SKM-1 (cell line): ENCODE results near the gene ZNF580.

Experiments
- DNase-seq: peaks from one replicate; lab custom pipeline; 2025; ENCODE audit not compliant: unreplicated experiment; lab: John Stamatoyannopoulos, UW

The ZNF580 gene

DNA sequence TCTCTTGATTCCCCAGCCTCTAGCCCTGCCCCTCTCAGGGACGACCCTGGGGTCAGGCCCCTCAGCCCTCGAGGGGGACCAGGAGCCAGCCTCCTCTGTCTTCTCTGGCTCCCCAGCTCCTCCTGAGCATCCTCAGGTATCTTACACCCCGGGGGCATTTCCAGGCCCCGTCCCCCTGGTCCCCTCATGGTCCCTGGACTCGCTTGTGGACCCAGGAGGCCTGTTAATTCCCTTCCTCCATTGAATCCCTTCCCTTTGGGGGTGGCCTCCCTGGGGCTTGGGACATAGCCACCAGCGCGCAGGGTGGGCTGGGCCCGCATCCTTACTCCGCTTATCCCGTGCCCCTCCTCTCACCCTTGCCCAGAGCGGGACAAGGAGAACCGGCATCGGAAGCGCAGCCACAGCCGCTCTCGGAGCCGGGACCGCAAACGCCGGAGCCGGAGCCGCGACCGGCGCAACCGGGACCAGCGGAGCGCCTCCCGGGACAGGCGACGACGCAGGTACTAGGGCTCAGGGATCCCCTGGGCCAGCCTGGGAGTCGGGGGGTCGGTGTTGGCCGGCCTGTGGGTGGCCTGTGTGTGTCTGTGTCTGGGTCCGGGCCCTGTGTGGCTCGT lies 18.2 kb downstream of the ZNF580 start:
- no peak for DNase-seq

- no peak for DNase-seq
Observed at GRCh38 chr19:55659822-55660221, 19.0 kb downstream of the ZNF580 start.

DNA sequence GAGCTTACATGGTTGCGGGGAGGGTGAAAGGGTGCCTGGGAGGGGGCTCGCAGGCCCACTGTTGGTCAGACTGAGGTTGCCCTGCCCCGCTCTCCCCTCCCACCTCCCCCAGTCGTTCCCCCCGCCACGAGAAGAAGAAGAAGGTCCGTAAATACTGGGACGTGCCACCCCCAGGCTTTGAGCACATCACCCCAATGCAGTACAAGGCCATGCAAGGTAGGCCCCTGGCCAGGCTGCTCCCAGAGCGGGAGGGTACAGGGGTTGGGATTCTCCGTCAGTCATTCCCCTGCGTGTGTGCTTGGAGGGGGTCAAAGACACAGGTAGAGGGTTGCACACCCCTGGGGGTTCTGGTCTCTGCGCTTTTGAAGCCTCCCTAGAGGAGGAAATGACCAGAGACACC lies 19.6 kb downstream of the ZNF580 start:
- no peak for DNase-seq

DNA sequence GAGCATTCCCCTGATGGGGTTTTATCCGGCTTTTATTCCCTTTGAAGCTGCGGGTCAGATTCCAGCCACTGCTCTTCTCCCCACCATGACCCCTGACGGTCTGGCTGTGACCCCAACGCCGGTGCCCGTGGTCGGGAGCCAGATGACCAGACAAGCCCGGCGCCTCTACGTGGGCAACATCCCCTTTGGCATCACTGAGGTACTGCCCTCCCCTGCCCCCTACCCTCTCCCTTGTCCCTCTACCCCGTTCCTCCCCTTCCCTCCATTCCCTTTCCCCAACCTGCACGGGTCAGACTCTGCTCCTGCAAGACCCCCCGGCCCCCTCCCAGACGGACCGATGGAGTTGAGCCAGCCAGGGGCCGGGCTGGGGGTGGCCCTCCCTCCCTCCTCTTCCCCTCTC lies 20.2 kb downstream of the ZNF580 start:
- no peak for DNase-seq

- no peak for DNase-seq
Observed at GRCh38 chr19:55661826-55662225, 21.0 kb downstream of the ZNF580 start.

DNA sequence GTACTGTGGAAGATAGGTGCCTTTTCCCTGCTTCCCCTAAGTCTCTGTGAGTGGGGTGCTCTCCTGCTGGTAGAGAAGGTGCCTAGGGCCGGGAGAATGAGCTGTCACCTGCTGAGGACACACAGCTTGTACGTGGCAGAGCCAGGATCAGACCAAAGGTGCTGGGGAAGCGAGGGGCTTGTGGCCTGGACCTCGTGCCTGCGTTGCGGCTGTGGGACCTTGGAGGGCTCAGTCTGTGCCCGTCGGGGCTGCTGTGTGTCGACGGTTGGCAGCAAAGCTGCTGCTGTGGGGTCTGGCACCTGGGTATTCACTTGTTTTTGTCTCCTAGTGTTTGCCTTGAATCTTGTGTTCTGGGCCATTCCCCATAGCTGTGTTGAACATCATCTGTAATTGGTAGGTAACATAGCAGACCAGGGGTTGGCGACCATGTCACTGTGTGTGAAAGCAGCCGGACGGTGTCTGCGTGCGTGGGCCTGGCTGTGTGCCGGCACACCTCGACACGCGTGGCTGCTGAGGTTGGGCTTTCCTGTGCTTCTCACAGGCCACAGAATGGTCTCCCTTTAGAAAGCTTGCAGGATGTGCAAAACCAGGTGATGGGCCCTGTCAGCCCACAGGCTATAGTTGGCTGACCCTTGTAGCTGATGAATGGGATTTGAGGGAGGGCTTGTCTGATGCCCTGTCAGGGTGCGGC lies 23.2 kb downstream of the ZNF580 start:
- DNase-seq = no peak

DNA sequence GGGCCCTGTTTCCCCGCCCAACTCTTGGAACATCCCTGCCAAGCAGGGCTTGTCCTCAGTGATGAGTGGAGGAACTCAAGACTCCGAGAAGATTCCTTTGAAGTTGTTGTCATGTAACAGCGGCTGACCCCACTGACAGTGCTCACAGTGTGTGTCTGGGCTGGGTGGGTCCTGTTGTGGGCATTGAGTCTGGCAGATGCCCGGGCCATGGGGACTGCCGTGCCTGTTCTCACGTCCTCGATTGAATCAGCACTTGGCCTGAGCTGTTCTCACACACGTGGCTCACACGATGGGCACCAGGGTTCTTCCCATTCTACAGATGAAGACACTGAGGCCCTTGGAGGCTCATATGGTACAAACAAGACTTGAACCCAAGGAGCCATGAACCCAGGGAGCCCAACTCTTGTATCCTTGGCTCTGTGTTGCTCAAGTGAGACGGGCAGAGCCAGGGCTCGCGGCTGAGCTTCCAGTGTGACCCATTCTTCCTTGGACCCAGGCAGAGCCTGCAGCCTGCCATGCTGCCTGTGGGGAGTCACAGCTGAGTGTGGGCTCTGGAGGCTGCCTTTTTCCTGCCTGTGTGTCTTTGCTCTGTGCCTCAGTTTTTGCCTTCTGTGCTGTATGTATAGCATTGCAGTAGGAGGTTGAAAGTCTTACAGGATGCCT lies 25.7 kb downstream of the ZNF580 start:
- DNase-seq = no peak

- DNase-seq = no peak
Observed at GRCh38 chr19:55667006-55667381, 26.2 kb downstream of the ZNF580 start.

GRCh38 chr19:55667511-55667910 lies 26.7 kb downstream of the ZNF580 start:
- DNase-seq = no peak

DNA sequence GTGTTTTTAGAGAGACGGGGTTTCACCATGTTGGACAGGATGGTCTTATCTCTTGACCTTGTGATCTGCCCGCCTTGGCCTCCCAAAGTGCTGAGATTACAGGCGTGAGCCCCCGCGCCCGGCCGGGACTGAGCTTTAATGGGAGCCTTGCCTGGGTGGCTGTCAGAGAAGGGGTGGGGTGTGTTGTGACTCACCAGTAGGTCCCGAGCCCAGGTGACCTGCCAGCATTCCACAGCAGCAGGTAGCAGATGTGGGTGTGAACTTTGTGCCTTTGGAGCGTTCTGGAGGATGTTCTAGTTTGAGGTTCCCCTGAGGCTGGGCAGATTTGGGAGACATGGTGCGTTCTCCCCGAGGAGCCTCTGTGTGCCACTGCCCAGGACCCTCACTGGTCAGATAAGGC lies 27.2 kb downstream of the ZNF580 start:
- DNase-seq = no peak

DNA sequence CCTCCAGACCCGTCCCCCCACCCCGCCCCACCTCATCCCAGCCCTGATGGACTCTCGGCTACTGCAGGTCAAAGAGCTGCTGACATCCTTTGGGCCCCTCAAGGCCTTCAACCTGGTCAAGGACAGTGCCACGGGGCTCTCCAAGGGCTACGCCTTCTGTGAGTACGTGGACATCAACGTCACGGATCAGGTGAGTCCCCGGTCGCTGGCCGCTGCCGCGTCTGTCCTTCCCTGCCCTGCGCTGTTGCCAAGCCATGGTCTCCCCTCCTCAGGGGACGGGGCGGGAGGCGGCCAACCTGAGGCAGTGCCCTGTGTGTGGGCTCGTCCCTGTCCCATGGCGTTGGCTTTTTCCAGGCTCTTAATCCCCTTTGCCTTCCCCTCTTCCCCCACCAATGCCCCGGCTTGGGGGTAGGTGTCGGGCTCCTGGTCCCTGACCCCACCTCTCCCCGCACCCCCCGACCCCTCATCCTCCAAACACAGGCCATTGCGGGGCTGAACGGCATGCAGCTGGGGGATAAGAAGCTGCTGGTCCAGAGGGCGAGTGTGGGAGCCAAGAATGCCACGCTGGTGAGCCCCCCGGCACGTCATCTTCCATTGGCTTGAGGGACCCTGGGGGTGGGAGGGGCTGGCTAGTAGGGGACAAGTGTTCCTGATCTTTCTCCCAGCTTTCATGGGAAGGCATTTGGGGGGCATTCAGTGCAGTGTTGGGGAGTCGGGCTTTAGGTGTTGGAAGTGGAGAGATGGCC lies 28.0 kb downstream of the ZNF580 start:
- no peak for DNase-seq

DNA sequence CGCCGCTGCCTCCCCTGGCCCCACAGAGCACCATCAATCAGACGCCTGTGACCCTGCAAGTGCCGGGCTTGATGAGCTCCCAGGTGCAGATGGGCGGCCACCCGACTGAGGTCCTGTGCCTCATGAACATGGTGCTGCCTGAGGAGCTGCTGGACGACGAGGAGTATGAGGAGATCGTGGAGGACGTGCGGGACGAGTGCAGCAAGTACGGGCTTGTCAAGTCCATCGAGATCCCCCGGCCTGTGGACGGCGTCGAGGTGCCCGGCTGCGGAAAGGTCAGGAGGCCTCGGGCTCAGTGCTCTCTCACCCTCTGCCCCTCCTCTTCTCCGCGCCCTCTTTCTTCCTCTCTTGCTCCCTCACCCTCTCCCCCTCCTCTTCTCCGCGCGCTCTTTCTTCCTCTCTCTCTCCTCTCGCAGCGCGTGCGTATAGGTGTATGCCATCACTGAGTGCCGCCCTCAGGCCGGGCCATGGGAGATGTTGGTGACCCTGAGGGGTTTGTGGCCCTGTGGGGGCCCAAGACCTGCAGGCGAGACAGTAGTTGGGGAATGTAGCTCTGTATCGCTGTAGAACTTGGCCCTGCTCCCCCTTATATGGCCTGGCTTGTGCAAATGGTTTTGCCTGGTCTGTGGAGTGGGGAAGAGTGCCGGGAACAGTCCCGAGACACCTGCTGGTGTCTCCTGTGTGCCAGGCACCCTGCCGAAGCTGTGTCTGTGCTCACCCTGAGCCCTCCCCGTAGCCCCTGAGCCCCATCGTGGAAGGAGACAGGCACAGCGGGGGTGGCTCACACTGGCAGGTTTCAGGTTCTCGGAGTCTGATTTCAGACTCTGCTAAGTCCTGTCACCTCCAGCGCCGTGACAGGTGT lies 28.8 kb downstream of the ZNF580 start:
- no peak for DNase-seq

DNA sequence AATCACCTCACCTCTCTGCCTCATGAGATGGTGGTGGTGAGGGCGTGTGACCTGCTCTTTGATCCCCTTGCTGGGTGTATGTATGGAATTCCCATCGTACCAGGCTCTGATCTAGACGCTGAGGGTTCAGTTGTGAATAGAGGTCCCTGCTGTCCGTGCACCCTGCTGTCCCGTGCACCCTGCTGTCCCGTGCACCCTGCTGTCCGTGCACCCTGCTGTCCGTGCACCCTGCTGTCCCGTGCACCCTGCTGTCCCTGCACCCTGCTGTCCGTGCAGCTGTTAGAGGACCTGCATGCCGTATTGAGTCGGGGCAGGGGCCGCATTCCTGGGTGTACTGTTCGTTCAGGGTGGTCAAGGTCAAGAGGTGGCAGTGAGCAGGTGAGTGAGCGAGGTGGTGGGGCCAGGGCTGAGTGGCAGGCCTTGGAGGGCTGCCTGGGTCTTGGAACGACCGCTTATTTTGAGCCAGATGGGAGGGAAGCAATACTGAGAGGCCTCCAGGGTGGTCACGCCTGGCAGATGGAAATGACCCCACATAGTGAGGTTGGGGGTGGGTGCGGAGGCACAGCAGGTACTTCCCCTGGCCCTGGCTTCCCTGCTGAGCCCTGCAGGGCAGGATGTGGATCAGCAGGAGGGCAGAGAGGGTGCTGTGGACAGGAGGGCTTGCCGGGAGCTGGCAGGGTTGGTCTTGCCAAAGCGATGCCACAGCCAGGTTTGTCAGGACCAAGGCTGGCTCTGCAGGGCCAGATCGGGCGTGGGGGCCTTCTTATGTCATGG lies 29.7 kb downstream of the ZNF580 start:
- no peak for DNase-seq

DNA sequence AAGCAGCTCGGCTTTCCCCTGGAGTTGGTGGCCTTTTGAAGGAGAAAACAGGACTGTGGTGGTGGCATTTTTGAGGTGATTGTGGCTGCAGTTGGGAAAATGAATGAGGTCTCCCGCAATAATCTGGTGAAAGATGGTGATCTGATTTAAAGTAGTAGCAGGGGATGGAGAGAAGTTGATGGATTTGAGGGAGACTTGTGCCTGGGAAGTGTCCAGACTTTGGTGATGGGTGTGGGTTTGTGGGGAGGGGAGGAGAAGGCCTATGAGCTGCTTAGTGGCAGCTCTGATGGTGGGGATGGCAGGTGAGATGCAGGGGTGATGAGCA lies 30.2 kb downstream of the ZNF580 start:
- DNase-seq = no peak

GRCh38 chr19:55672418-55672817 lies 31.6 kb downstream of the ZNF580 start:
- DNase-seq = no peak

- DNase-seq = no peak
Observed at GRCh38 chr19:55673465-55673864, 32.7 kb downstream of the ZNF580 start.

GRCh38 chr19:55673889-55674288 lies 33.1 kb downstream of the ZNF580 start:
- DNase-seq = no peak

- no peak for DNase-seq
Observed at GRCh38 chr19:55674459-55674840, 33.6 kb downstream of the ZNF580 start.

DNA sequence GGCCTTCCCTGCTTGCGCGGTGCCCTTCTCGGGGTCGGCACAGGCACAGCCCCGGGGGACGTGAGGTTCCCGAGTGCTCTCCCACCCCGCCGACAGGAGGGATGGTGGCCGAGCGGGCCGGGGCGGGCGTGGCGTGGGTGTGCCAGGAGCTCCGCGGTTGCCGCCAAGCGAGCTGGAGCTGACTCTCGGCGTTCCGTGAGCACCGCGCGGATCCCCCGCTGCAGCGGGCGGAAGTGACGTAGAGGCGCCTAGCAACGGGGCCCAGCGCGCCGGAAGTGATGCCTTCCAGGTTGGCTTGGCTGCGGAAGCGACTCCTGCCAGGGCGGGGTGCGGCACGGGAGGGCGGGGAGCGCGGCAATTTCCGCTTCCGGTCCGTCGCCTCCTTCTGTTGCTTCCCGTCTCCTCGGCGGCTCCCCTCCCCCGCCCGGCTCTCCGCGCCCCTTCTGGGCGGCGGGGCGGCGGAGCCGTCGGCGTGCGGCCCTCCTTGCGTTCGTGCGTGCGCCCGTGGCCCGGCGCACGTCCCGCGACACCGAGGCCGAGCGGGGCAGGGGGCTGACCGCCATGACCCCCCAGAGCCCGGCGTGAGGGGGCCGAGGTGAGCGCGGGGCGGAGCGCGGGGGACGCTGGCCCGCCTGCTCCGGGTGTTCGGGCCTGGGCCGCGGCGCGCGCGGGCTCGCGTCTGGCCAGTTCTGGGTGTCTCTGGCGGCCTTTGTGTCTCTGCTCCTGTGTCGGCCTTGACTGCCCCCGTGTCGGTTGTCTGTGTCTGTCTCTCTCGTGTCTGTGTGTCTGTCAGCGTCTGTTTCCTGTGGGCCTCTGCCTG lies 34.2 kb downstream of the ZNF580 start, which contains the start of gene EPN1:
Gene EPN1, plus strand, starts transcription at position 386 of the 820 bp plus-strand sequence. CDS start 3,402 bp downstream, outside the sequence.
- peak; percentile 66 for DNase-seq
